ENCODE data around the gene SRGAP2C.
"Not testable (repeated sequence)": the region's sequence is repeated elsewhere in the genome, so short reads cannot be mapped to it uniquely, and the experiment has no call there.

DNA sequence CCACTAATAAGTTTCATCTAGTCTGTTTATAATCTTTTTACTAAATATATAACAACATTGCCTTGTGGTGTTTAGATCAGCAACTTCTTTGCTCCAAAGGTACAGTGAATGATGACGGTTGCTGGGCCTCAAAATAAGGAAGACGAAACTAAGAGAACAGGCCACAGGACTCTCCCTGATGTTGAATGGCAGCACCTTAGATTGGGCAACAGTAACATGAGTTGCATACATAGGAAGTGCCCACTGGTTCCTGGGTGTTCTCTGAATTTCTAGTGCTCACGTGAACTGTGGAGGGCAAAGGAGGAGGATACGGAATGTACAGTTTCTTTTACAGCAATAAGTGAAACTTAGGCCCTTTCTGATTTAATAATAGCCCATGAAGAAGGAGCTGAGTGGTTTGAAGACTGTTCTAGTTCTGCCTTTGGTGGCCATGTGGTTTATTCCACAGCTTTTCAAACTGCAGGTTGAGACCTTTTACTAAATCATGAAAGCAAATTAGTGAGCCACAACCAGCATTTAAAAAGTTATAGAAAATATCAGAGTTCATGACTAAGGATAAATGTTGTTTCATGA lies 86.5 kb downstream of the SRGAP2C start:
- TF ChIP-seq EZH2 (IDR thresholded peaks at IDR 0.05); POLR2AphosphoS5 (IDR thresholded peaks at IDR 0.05; ENCODE audit: borderline replicate concordance, low read depth, low read length); FOXP2 (optimal IDR thresholded peaks at IDR 0.05; ENCODE audit: control extremely low read depth, extremely low read length, insufficient read depth): not testable (repeated sequence)
